CD14-positive monocyte (primary cell): ENCODE data around the gene IGSF22. TPM values are rescaled to one million over a fixed set of nuclear protein-coding genes. Genes with fewer than 3 reads are reported as not detected.

ENCODE experiments used
- DNase-seq, 3 donors: peaks; one replicate each; pipeline ENCODE4 v3.0.0-alpha.2; 2011 to 2022
- H2AFZ ChIP-seq: 2 replicates; pipeline ENCODE4 v1.6.0; 2012; ENCODE audit warnings: mild to moderate bottlenecking, low read depth, low read length, inconsistent platforms; ENCODE audit not compliant: insufficient read depth, poor library complexity, severe bottlenecking
- H3K27ac ChIP-seq, 2 donors: 1 replicate in 1 of 2; 2 replicates in 1 of 2; pipeline ENCODE4 v1.5.1; 2012 to 2013; ENCODE audit warnings: low read length in 2 of 2, control low read depth in 1 of 2, inconsistent platforms in 1 of 2, low read depth in 1 of 2, mild to moderate bottlenecking in 1 of 2
- H3K27me3 ChIP-seq, 2 donors: one replicate each; pipeline versions ENCODE4 v1.6.0 to v1.6.1; 2011 to 2013; ENCODE audit warnings: low read length in 2 of 2; ENCODE audit not compliant: control insufficient read depth in 2 of 2, insufficient read depth in 2 of 2
- H3K36me3 ChIP-seq, 2 donors: replicated peaks in 1 of 2; 1 replicate in 1 of 2; 2 replicates in 1 of 2; pipeline versions ENCODE4 v1.5.1 to v1.6.1; 2012 to 2013; ENCODE audit warnings: low read length in 2 of 2, control low read depth in 1 of 2, inconsistent platforms in 1 of 2, mild to moderate bottlenecking in 1 of 2; ENCODE audit not compliant: insufficient read depth in 2 of 2, control insufficient read depth in 1 of 2
- H3K4me1 ChIP-seq, 2 donors: 1 replicate in 1 of 2; 2 replicates in 1 of 2; pipeline versions ENCODE4 v1.5.1 to v1.6.1; 2012 to 2013; ENCODE audit warnings: low read length in 2 of 2, control low read depth in 1 of 2, inconsistent platforms in 1 of 2, mild to moderate bottlenecking in 1 of 2, moderate library complexity in 1 of 2; ENCODE audit not compliant: insufficient read depth in 2 of 2, control insufficient read depth in 1 of 2
- H3K4me2 ChIP-seq: replicated peaks from 2 replicates; pipeline ENCODE3; 2012; ENCODE audit warnings: low read length, moderate library complexity, mild to moderate bottlenecking; ENCODE audit not compliant: poor library complexity, severe bottlenecking; ENCODE audit errors: extremely low read depth
- H3K4me3 ChIP-seq, 3 experiments: fragments of 200-600 bp in 1 of 3; sonication (generic) in 1 of 3; replicated peaks in 1 of 3; 1 replicate in 2 of 3; 2 replicates in 1 of 3; pipeline ENCODE4 v1.5.1; 2011 to 2013; ENCODE audit warnings: low read length in 3 of 3, mild to moderate bottlenecking in 3 of 3, control low read depth in 2 of 3, low read depth in 2 of 3, inconsistent platforms in 1 of 3, moderate library complexity in 1 of 3
- H3K79me2 ChIP-seq: 2 replicates; pipeline ENCODE4 v1.6.0; 2012; ENCODE audit warnings: mild to moderate bottlenecking, control low read depth, inconsistent platforms, low read length, moderate library complexity; ENCODE audit not compliant: insufficient read depth
- H3K9ac ChIP-seq: 2 replicates; pipeline ENCODE4 v1.6.0; 2017; ENCODE audit warnings: low read length, mild to moderate bottlenecking; ENCODE audit not compliant: insufficient read depth, poor library complexity, severe bottlenecking
- H3K9me3 ChIP-seq, 2 donors: replicated peaks in 1 of 2; 1 replicate in 1 of 2; 2 replicates in 1 of 2; pipeline versions ENCODE4 v1.5.1 to v1.6.1; 2012 to 2013; ENCODE audit warnings: low read length in 2 of 2, control low read depth in 1 of 2; ENCODE audit not compliant: control insufficient read depth in 1 of 2, insufficient read depth in 1 of 2
- H4K20me1 ChIP-seq: 2 replicates; pipeline ENCODE4 v1.6.0; 2012; ENCODE audit warnings: mild to moderate bottlenecking, low read length, control low read depth, moderate library complexity; ENCODE audit not compliant: insufficient read depth
- H3K27ac Mint-ChIP-seq, 7 donors: one replicate each; pipeline ENCODE4 v1.8.0; 2020; ENCODE audit warnings: mild to moderate bottlenecking in 7 of 7, mixed read lengths in 7 of 7, moderate library complexity in 6 of 7, inconsistent platforms in 2 of 7
- H3K27me3 Mint-ChIP-seq, 3 donors: one replicate each; pipeline ENCODE4 v1.8.0; 2021 to 2022; ENCODE audit warnings: low read depth in 3 of 3, mild to moderate bottlenecking in 3 of 3, mixed read lengths in 3 of 3, moderate library complexity in 3 of 3, inconsistent platforms in 1 of 3
- H3K36me3 Mint-ChIP-seq, 2 donors: one replicate each; pipeline ENCODE4 v1.8.0; 2020; ENCODE audit warnings: mixed read lengths in 2 of 2, inconsistent platforms in 1 of 2, mild to moderate bottlenecking in 1 of 2
- H3K4me1 Mint-ChIP-seq: one replicate; pipeline ENCODE4 v1.8.0; 2020; ENCODE audit warnings: mild to moderate bottlenecking, mixed read lengths
- H3K4me3 Mint-ChIP-seq, 2 donors: one replicate each; pipeline ENCODE4 v1.8.0; 2020; ENCODE audit warnings: mild to moderate bottlenecking in 2 of 2, mixed read lengths in 2 of 2, moderate library complexity in 1 of 2
- H3K9me3 Mint-ChIP-seq, 7 donors: one replicate each; pipeline ENCODE4 v1.8.0; 2020 to 2022; ENCODE audit warnings: mixed read lengths in 7 of 7, mild to moderate bottlenecking in 6 of 7, moderate library complexity in 6 of 7, inconsistent platforms in 2 of 7
- WGBS: methylation state at CpG from one replicate; pipeline ENCODE4 v1.1.5; 2013; ENCODE audit warnings: missing lambda C conversion rate; ENCODE audit not compliant: insufficient coverage; 5-methylcytosine and 5-hydroxymethylcytosine counted together
- intact Hi-C, 2 donors: fragments of 100-400 bp; cut with micrococcal nuclease; formaldehyde crosslinking; loops; one replicate each; pipeline versions ENCODE4 v1.15.0 to v1.15.1; 2023
- polyA plus RNA-seq, 3 donors: library from polyadenylated mRNA; depleted of rRNA in 1 of 3; unstranded in 2 of 3; stranded (reverse) in 1 of 3; fragments of 300-500 nt in 2 of 3; fragments of >200 nt in 1 of 3; fragmentation: Illumina TruSeq in 2 of 3; gene quantifications; 1 replicate in 2 of 3; 2 replicates in 1 of 3; pipeline ENCODE4 v1.2.3, GENCODE V29; 2012 to 2021
- TF ChIP-seq, protein P1 (sequence below): fragments of 200-600 bp; IDR thresholded peaks from one replicate; pipeline ENCODE4 v1.8.0; 2022; ENCODE audit warnings: antibody characterized with exemption, mild to moderate bottlenecking

Gene IGSF22
- polyA plus RNA-seq, 3 donors, result not detected

DNA sequence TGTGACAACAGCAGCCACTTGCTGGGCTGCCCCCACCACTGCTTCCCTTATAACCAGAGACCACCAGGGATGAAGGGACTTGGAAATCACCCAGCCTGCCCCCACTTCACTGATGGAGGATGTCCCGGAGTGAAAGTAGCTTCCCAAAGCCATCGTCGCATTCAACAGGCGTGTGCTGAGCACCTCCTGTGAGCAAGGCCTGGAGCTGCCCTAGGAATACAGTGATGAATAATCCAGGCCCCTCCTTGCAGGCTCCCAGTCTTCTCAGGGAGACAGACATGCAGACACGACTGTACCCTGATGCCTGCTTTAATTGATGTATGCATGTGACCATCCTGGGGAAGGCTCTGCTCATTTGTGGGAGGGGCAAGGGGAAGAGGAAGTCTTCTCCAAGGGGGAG lies 43.0 kb upstream of the IGSF22 start:
- H3K36me3 Mint-ChIP-seq, result no peaks in the 10 kb centered on the region
- Histone ChIP-seq H3K4me3 (no peak overlapping the region), H2AFZ (no peak overlapping the region), H3K36me3 (no peaks in the 10 kb centered on the region), H3K27ac (no peak overlapping the region), H3K79me2 (no peaks in the 10 kb centered on the region), H3K4me2 (no peak overlapping the region), H3K4me1 (peaks cover 6 to 10% of the 10 kb centered on the region in 2 donors), H3K9ac (no peak overlapping the region), H3K9me3 (no peaks in the 10 kb centered on the region), H3K27me3 (no peaks in the 10 kb centered on the region), H4K20me1 (no peaks in the 10 kb centered on the region)
- H3K27ac Mint-ChIP-seq, result no peak overlapping the region
- TF ChIP-seq, protein P1, sequence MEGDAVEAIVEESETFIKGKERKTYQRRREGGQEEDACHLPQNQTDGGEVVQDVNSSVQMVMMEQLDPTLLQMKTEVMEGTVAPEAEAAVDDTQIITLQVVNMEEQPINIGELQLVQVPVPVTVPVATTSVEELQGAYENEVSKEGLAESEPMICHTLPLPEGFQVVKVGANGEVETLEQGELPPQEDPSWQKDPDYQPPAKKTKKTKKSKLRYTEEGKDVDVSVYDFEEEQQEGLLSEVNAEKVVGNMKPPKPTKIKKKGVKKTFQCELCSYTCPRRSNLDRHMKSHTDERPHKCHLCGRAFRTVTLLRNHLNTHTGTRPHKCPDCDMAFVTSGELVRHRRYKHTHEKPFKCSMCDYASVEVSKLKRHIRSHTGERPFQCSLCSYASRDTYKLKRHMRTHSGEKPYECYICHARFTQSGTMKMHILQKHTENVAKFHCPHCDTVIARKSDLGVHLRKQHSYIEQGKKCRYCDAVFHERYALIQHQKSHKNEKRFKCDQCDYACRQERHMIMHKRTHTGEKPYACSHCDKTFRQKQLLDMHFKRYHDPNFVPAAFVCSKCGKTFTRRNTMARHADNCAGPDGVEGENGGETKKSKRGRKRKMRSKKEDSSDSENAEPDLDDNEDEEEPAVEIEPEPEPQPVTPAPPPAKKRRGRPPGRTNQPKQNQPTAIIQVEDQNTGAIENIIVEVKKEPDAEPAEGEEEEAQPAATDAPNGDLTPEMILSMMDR, result no peak
- WGBS, result 83% methylated on average over 5 of the region's 5 CpGs
- H3K9me3 Mint-ChIP-seq, result peaks cover 0 to 2% (median 0%) of the 10 kb centered on the region in 7 donors
- intact Hi-C loops, result no loop called here
- DNase-seq, result no peak
- no peak overlapping the region for H3K4me3 Mint-ChIP-seq
- peaks cover 2 to 6% (median 4%) of the 10 kb centered on the region in 3 donors for H3K27me3 Mint-ChIP-seq
- peaks cover 15% of the 10 kb centered on the region for H3K4me1 Mint-ChIP-seq

DNA sequence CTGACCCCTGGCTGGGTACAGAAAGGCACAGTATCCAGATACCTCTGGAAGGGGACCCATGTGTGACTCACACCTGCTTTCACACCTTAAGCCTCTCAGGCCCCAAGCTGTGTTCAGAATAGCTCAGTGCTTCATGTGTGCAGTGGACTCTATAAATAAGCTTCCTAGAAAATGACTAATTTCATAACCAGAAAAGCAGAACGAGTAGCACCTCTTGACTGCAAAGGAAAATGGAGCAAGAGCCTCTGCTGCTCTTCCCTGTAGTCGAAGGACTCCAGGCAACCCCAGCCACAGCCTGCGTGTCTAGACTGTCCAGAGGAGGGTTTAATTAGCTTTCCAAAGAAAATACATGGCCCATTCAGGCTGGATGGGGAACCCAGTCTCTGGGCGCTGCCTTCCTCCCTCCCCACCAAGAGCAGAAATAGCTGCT lies 42.5 kb upstream of the IGSF22 start:
- H3K27ac Mint-ChIP-seq, result no peak overlapping the region
- no peak overlapping the region for H3K4me3 Mint-ChIP-seq
- intact Hi-C loops, result no loop called here
- WGBS, result 34% methylated on average over 3 of the region's 4 CpGs
- no peaks in the 10 kb centered on the region for H3K36me3 Mint-ChIP-seq
- TF ChIP-seq, protein P1, result no peak
- H3K27ac ChIP-seq, result no peak overlapping the region
- peaks cover 16% of the 10 kb centered on the region for H3K4me1 Mint-ChIP-seq
- DNase-seq, result peak in 1 of 3 donors; percentile 13
- peaks cover 6 to 10% of the 10 kb centered on the region in 2 donors for H3K4me1 ChIP-seq
- H3K4me3 ChIP-seq, result no peak overlapping the region
- peaks cover 0 to 2% (median 0%) of the 10 kb centered on the region in 7 donors for H3K9me3 Mint-ChIP-seq
- no peaks in the 10 kb centered on the region for H3K36me3 ChIP-seq
- H3K9me3 ChIP-seq, result no peaks in the 10 kb centered on the region
- H3K27me3 ChIP-seq, result no peaks in the 10 kb centered on the region
- no peaks in the 10 kb centered on the region for H4K20me1 ChIP-seq
- no peak overlapping the region for H3K4me2 ChIP-seq
- H3K79me2 ChIP-seq, result no peaks in the 10 kb centered on the region
- H2AFZ ChIP-seq, result no peak overlapping the region
- no peak overlapping the region for H3K9ac ChIP-seq
- H3K27me3 Mint-ChIP-seq, result peaks cover 2 to 6% (median 4%) of the 10 kb centered on the region in 3 donors
